Measurements from ENCODE around the gene GLIPR1.

The GLIPR1 gene

DNA sequence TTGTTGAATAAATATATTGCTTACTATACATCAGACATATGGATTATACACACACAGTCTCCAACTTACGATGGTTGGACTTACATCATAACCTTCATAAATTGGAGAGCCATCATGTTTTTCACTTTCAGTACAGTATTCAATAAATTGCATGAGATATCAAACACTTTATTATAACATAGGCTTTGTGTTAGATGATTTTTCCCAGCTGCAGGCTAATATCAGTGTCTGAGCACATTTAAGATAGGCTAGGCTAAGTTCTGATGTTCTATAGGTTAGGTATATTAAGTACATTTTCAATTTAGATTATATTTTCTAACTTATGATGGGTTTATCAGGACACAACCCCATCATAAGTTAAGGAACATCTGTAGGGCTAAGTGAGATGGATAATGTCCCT is 48.8 kb downstream of the GLIPR1 start:
- no peak overlapping the region for H3K4me3 ChIP-seq (ENCODE audit: low read depth, low read length)
- no peak for DNase-seq (ENCODE audit: low read depth)
- TF ChIP-seq, protein P1, sequence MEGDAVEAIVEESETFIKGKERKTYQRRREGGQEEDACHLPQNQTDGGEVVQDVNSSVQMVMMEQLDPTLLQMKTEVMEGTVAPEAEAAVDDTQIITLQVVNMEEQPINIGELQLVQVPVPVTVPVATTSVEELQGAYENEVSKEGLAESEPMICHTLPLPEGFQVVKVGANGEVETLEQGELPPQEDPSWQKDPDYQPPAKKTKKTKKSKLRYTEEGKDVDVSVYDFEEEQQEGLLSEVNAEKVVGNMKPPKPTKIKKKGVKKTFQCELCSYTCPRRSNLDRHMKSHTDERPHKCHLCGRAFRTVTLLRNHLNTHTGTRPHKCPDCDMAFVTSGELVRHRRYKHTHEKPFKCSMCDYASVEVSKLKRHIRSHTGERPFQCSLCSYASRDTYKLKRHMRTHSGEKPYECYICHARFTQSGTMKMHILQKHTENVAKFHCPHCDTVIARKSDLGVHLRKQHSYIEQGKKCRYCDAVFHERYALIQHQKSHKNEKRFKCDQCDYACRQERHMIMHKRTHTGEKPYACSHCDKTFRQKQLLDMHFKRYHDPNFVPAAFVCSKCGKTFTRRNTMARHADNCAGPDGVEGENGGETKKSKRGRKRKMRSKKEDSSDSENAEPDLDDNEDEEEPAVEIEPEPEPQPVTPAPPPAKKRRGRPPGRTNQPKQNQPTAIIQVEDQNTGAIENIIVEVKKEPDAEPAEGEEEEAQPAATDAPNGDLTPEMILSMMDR (IDR thresholded peaks at IDR 0.05; ENCODE audit: control insufficient read depth, extremely low read depth, insufficient read depth), result no peak

DNA sequence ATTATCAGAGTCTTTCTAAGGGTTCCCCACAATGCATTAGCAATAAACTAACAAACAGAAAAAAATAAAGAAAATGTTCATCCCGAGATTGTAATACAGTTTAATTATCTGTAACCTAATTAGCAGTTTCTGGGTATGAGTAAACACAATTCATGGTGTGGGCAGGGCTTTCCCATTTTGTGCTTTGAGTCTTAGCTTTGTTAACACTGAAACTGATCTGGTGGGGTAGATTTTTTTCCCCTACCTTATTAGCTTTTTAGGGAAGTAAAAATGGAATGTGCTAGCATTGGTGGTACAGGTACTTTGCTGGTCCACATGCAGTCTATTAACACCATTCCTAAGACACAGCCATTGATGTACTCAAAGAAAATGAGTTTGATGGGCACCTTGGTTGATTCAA is 49.3 kb downstream of the GLIPR1 start:
- DNase-seq (ENCODE audit: low read depth), result no peak
- no peak overlapping the region for H3K4me3 ChIP-seq (ENCODE audit: low read depth, low read length)
- TF ChIP-seq, protein P1 (IDR thresholded peaks at IDR 0.05; ENCODE audit: control insufficient read depth, extremely low read depth, insufficient read depth), result no peak

DNA sequence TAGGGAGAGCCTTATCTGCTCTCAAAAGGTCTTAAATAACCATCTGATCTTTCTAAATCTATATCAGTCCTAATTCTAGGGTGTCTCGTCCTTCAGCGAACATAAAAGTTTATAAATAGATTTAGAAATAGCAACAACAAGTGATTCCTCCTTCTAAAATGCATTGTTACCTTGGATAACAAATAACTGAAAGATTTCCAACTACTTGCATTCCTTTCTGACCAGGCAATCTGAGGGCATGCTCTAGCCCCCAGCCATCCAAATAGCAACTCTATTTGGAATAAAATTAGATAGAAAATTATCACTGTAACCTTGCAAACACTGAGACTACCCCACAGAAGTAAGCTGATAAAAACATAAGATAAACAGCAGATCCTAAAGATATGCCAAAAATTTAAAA is 52.7 kb downstream of the GLIPR1 start:
- no peak overlapping the region for H3K4me3 ChIP-seq (ENCODE audit: low read depth, low read length)
- no peak for DNase-seq (ENCODE audit: low read depth)
- TF ChIP-seq, protein P1 (IDR thresholded peaks at IDR 0.05; ENCODE audit: control insufficient read depth, extremely low read depth, insufficient read depth), result no peak

DNA sequence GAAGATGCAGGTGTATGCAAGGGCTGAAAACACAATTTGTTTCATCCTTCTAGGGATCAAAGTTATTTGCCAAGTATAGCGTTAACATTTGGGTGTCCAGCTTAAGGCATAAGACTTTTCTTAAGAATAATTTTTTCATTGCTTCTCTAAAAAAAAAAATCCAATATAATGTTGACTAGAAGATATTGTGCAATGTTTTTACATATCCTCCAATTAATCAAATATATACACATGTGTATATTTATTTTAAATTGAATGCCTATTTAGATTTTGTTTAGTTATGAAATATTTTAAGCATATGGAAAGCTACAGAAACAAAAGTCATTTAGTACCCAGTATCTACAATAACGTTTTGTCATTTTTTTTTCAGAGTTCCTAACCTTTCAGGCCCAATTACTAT is 59.3 kb downstream of the GLIPR1 start:
- no peak overlapping the region for H3K4me3 ChIP-seq (ENCODE audit: low read depth, low read length)
- no peak for DNase-seq (ENCODE audit: low read depth)
- TF ChIP-seq, protein P1 (IDR thresholded peaks at IDR 0.05; ENCODE audit: control insufficient read depth, extremely low read depth, insufficient read depth), result no peak

DNA sequence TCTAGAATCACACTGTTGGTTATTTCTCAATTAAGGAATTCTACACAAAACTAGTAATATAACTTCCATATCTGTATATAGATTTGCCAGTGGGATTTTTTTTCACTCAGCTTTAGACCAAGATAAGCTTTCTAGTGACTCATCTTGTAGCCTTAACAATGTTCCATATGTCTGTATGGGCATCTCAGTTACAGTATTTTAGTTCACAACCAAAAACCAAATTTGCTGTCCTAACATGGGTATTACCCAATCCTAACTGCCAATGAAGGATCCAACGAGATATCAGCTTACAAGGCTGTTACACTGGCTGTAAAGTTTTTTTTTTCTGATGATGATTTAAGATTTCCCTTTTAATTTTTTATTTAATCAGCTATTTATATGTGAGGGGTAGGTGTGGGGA is 62.4 kb downstream of the GLIPR1 start:
- TF ChIP-seq, protein P1 (IDR thresholded peaks at IDR 0.05; ENCODE audit: control insufficient read depth, extremely low read depth, insufficient read depth), result no peak
- DNase-seq (ENCODE audit: low read depth), result no peak
- H3K4me3 ChIP-seq (ENCODE audit: low read depth, low read length), result no peak overlapping the region

DNA sequence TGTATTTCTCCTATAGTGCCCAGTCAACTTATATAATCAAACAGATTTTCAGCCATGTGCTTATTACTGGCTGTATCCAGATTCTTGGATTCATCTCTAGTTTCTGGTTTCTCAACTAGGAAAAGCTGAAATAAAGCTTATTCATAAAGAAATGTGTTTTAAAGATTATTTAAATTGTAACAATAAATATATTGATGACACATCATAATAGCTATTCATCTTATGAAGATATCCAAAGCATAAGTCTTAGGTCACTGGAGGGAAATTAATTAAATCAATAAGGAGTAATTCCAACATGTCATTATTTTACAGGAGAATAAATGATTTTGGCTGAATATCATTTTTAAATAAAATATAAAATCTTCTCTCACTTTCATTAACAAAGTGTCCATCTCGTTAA is 63.0 kb downstream of the GLIPR1 start:
- TF ChIP-seq, protein P1 (IDR thresholded peaks at IDR 0.05; ENCODE audit: control insufficient read depth, extremely low read depth, insufficient read depth), result no peak
- H3K4me3 ChIP-seq (ENCODE audit: low read depth, low read length), result no peak overlapping the region
- DNase-seq (ENCODE audit: low read depth), result no peak

DNA sequence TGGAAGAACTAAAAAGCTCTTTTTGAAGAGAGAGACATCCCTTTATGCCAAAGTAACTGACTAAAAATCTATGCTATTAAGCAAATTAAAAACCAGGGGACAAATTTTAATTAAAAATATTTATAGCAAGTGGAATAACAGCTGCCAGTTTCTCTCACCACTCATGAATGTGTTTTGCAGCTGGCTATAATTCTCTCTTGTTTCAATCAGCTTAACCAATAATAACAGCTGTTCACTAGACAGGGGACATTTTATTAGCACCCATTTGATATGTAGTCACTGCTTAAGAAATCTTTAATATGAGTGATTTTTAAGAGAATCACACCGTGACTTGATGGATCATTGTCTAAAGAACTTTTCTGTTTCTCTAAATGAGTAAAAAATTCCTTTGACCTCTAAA is 65.1 kb downstream of the GLIPR1 start:
- no peak overlapping the region for H3K4me3 ChIP-seq (ENCODE audit: low read depth, low read length)
- DNase-seq (ENCODE audit: low read depth), result no peak
- TF ChIP-seq, protein P1 (IDR thresholded peaks at IDR 0.05; ENCODE audit: control insufficient read depth, extremely low read depth, insufficient read depth), result no peak

Measured in LNCaP clone FGC (cell line).